Heart left ventricle (tissue), 13 donors: ENCODE data around the gene VWA8.

ENCODE experiments used
- POLR2A ChIP-seq, 2 donors: fragments of 450-650 bp; IDR thresholded peaks; one replicate each; pipeline ENCODE4 v1.6.1; 2017; ENCODE audit warnings: antibody characterized with exemption in 2 of 2, mild to moderate bottlenecking in 2 of 2, moderate library complexity in 2 of 2
- TF ChIP-seq, protein P1 (sequence below), 12 donors: fragments of 200-600 bp; sonication (generic) in 4 of 12; IDR thresholded peaks; one replicate each; pipeline versions ENCODE4 v1.5.0 to v1.8.0; 2018 to 2022; ENCODE audit warnings: antibody characterized with exemption in 12 of 12, mild to moderate bottlenecking in 5 of 12
- donor health status: ischemic (EF 13 %, LVEDD 7.1; RV severe dilation, severe dysfunction).
- donor health status: DM: no; HTN: yes; CAD: no.
- donor health status: DM: no; HTN: no; CAD: no.
- donor health status: ischemic (EF 25% LVEDD 6.9; RV normal size, moderate dysfunction).
- donor health status: ischemic (EF 25% LVEDD 5.7; RV mildly dilated, moderate dysfunction).
- donor health status: ischemic (EF 35%, LVEDD 5.7; RV mildly dilated, moderate dysfunction).
- donor health status: nonischemic (EF 11% LVEDD 7.7; RV severe dilation, severe dysfunction).
- donor health status: DM: yes; HTN: yes; CAD: no.
- donor health status: PGD.
- donor health status: ischemic (EF 29% LVEDD 5.4; RV normal size, mild dysfunction).
- donor health status: nonischemic (EF 23%, LVEDD 6.1; RV moderate dilation, normal function).

DNA sequence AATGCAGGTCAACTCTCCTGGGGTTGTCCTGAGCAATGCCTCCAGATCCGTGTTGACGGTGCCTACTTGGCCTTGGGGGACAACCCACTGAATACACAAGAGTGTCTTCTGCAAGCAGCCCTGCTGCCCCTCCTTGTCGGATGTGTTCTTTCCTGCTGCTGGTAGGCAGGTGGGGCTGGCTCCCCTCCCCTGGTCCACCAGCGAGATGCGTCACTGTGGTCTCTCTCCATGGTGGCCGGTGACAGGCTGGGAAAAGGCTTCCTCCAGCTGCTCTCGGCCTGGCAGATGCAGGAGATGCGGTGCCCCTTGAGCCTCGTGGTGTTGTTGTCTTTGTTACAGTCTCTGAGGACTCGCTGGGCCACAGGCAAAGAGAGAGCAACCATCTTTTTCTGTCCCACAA is 418.6 kb downstream of the VWA8 start:
- TF ChIP-seq, protein P1, sequence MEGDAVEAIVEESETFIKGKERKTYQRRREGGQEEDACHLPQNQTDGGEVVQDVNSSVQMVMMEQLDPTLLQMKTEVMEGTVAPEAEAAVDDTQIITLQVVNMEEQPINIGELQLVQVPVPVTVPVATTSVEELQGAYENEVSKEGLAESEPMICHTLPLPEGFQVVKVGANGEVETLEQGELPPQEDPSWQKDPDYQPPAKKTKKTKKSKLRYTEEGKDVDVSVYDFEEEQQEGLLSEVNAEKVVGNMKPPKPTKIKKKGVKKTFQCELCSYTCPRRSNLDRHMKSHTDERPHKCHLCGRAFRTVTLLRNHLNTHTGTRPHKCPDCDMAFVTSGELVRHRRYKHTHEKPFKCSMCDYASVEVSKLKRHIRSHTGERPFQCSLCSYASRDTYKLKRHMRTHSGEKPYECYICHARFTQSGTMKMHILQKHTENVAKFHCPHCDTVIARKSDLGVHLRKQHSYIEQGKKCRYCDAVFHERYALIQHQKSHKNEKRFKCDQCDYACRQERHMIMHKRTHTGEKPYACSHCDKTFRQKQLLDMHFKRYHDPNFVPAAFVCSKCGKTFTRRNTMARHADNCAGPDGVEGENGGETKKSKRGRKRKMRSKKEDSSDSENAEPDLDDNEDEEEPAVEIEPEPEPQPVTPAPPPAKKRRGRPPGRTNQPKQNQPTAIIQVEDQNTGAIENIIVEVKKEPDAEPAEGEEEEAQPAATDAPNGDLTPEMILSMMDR (IDR thresholded peaks at IDR 0.05), result no peak
- no peak for TF ChIP-seq POLR2A (IDR thresholded peaks at IDR 0.05)
